GM18511 (cell line): ENCODE results near the gene ALDOC.

Experiments
- ATAC-seq: cut with Tn5 transposase; IDR thresholded peaks from one replicate; pipeline ENCODE4 v1.9.1; 2021; ENCODE audit warnings: mild to moderate bottlenecking, moderate library complexity; ENCODE audit not compliant: unreplicated experiment

Gene ALDOC

DNA sequence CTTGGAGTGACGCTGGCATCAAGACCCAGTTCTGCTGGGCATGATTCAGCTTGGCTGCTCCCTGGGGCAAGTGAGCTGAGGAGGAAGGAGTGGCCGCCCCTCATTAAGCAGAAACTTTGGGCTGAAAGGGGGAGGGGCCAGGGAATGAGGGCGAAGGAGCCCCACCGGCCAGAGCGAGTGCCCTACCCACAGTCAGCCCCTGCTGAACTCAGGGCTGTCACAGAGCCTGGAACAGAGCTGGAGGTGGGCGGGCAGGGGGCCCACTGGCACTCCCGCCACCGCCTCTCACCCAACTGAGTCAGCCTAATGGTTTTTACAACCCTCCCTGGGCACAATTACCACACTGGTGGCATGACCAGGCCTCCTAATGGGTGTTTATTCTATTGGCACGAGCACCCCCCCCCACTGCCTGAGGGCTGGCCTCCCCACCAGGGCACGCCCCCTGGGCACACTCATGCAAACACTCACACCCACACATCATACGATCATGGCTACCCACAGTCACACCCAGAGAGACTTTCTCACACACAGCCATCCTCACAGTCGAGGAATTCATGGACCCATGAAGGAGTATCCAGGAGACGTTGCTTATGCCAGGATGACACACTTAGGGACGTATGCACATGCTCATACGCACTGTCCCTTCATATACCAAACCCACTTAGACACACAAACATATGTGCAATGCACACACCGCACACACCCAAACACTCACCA is 43.4 kb downstream of the ALDOC start:
- ATAC-seq = no peak

DNA sequence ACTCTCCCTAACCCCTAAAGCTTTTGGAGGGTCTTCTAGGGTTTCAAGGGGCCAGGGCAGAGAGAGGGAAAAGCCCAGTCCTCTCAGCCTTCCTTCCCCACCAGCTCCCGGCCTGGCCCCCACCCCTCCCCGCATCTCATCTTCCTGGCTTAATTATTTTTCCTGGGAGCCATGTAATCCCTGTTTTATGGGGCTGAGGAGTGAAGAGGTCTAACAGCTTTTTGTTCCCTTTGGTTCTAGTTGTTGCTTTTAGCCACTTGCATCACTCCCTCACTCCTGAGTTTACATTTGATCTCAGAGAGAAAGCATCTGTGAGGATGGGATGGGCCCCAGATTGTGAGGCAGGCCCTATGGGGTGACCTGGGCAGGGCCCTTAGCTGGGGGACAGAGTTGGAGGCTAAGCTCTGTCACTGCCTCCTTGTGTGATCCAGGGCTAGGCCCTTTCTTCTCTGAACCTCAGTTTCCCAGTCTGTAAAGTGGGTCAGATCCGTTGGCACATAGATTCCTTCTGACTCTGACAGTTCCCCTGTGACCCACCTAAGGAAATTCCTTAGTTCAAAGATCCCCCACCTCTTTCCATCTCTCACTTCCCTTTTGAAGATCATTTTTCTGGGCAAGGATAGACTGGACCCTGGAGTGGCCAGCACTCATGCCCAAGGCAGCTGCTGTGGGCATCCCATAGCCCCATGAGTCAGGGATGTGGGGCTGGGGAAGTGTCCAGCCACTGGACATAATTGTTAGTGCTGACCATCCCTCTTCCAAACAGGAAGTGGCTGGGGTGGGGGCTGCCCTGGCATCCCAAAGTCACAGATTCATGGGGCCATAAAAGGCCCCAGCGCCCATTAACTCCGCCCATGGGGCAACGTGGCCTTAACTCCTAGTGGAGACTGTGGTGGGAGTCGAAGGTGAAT is 44.4 kb downstream of the ALDOC start:
- no peak for ATAC-seq

- no peak for ATAC-seq
Observed at GRCh38 chr17:28530926-28531325, 45.8 kb downstream of the ALDOC start.

DNA sequence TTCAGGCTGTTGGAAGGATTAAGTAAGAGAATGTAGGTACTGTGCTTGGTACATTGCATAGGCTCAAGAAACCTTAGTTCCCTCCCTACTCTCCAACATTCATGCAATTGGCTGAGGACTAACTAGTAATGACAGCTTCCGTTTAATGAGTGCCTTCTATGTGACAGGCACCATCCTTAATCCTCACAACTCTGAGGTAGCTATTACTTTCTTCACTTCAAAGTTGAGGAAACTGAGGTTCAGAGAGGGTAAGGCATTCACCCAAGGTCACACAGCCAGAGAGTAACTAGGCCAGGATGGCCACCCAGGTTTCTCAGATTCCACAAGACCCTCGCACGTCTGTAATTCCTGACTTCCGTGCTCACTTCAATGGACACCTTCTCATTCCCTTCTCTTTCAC is 46.4 kb downstream of the ALDOC start:
- no peak for ATAC-seq

- no peak for ATAC-seq
Observed at GRCh38 chr17:28529013-28529400, 47.7 kb downstream of the ALDOC start.

DNA sequence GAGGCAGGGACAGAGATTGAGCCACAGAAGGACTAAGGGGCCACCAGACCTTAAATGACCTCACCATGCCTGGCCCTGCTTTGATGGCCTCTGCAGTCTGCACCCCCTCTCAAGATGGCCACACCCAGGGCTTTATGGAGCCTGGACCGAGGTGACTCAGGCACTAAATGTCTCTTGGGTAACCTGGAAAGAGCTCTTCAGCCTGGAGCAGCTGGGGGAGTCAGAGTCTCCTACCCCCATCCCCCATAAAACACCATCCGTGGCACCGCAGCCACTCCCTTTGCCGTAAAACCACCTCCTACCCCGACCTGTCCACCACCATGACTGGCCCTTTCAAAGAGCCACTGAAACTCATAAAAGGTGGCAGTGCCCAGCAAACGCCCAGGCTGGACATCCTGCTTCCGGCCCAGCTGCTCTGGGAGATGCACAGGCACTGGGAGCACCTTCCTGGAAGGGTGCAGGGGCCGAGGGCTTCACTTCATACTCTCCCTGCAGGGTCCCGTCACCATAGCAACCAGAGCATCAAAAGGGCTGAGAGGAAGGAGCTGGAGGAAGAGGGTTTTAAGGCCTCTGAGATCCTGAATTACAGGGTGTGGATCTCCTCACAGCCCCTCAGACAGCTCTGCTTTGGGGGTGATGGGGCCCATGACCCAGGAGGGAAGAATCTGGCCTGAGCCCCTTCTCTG is 48.2 kb downstream of the ALDOC start:
- no peak for ATAC-seq

GRCh38 chr17:28527859-28528258 is 48.8 kb downstream of the ALDOC start:
- ATAC-seq = no peak

DNA sequence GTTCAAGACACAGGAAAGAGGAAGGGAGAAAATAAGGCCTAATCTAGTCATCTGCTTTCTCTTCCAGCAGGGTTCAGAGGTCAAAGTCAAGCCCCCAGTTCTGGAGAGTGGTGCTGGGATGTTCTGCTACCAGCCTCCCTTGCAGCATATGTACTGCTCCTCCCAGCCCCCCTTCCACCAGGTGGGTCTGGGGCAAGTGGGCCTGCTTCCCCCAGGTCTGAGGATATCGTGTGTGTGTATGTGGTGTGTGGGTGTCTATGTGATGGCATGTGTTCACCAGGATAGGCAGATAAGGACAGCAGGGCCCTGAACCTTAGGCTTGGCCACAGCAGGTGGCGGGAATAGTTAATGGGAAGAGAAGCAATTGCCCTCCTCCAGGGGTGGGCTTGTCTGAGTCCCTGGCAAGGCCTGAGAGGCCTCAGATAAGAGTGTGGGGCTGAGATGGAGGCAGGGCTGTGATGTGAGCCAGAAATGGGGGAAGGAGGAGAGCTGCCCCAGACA is 49.5 kb downstream of the ALDOC start:
- no peak for ATAC-seq

DNA sequence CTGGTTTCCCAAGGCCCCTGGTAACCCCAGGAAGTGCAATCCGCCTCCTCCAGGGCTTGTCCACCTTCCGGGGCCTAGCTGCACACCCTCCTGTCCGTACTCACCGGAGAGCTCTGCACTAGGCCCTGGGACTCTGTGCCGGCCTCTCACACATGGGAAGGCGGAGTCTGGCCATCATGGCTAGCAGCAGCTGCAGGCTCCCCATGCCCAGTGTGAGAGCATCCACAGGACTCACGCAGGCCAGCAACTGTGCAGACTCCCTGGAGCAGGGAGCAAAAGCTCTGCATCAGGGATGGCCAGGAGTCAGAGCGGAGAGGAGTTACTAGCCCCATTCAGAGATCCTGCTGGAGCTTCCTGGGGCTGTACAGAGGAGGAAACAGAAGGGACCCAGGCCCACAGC is 50.3 kb downstream of the ALDOC start:
- ATAC-seq = no peak

- no peak for ATAC-seq
Observed at GRCh38 chr17:28524476-28525424, 51.9 kb downstream of the ALDOC start.

DNA sequence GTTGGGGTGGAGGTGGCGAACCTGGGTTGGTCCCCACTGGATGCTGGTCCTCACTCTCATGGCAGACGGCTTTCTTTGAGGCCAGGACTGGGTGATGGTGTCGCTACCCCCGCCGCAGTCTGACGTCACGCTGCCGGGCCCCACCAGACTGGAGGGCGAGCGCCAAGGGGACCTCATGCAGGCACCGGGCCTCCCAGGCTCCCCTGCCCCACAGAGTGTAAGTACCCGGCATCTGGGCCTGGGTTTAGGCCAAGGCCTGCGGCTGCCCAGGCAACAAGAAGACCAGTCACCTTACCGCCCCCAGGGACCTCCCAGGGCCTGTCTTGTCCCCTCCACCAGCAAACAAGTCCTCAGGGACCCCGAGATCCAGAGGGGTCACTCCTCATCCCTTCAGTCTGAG is 52.8 kb downstream of the ALDOC start:
- no peak for ATAC-seq

GRCh38 chr17:28523186-28523585 is 53.5 kb downstream of the ALDOC start:
- no peak for ATAC-seq
